SKM-1 treated with dmso at 0.1 percent for 144 hours (cell line): Measurements from ENCODE around the gene MS4A14.
"Not testable (repeated sequence)": the region's sequence is repeated elsewhere in the genome, so short reads cannot be mapped to it uniquely, and the experiment has no call there.

Experiments
- DNase-seq: peaks from one replicate; lab custom pipeline; 2025; ENCODE audit not compliant: unreplicated experiment; lab: John Stamatoyannopoulos, UW

Gene MS4A14

DNA sequence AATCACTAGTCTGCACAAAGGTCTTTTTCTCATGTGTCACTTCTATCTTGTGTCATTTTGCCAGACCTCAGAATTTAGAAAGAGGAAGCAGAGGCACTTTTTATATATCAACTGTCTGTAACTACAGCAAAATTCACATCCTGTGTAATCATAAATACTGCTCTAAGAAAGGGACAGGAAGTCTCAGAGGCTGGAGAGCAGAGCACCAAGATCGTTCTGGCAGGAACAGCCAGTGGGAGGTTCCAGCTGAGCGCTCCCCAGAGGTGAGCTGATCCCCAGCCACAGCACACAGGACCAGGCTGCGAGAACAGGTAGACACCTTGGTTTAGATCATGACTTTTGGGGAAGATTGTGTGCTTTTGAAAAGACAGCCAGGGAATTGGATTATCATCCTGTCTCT is 17.9 kb upstream of the MS4A14 start, which contains the start of gene MS4A7:
Gene MS4A7, plus strand, starts transcription at position 179 of the 400 bp plus-strand sequence. CDS start 4,610 bp downstream, outside the sequence.
- DNase-seq = peak; percentile 68

DNA sequence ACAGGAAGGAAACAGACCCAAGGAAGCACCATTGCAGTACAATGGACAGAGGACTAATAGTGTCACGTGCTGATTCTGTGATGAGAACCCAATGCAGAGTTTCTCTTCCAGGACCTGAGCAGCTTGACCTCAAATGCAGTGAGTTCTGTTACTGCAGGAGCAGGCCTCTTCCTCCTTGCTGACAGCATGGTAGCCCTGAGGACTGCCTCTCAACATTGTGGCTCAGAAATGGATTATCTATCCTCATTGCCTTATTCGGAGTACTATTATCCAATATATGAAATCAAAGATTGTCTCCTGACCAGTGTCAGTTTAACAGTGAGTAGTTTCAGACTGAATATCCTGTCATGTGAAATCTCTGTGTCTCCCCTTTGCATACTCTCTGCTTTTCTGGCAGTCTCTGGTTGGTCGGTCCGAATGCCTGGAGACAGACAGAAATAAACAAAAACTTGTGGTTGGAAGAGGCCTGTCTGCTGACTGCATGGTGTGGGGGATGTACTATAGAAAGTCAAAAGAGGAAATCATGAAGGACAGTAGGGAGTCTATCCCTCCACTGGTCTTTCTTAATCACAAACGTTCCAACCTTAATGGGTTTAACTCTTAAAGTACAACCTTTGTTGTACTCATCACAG is 6.9 kb upstream of the MS4A14 start:
- DNase-seq = peak; percentile 17

DNA sequence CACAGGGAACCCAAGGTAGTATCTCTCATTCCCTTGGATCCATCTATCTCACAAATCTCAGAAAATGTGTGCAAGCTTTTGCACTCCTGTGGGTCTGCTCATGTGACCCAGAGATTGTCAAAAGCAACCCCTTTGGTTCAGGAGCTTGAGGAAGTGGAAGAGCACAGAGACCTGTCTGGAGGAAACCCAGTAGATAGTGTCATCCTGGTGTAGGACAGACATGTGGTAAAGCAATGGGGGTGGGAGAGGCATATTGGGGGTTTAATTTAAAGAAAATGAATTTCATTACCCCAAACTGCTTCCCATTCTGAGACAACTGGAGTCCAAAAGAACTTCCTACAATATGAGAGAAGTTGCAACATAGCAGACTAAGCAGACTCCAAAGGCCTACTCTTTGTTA is 5.8 kb upstream of the MS4A14 start:
- no peak for DNase-seq

DNA sequence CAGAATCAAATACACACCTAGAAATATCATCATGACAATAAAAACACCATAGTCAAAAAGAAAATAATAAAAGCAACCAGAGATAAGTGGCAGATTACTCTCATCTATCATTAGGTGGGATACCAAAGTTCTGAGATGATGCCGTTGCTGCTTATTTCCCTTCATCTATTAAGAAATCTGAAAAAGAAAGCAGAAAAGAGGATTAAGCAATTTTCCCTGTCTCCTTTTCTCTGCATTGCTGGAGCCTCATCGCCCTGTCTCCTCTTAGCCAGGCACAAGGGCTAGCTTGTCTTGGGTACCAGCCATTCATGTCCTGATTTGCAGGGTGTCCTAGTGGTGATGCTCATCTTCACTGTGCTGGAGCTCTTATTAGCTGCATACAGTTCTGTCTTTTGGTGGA is 3.9 kb upstream of the MS4A14 start:
- no peak for DNase-seq

DNA sequence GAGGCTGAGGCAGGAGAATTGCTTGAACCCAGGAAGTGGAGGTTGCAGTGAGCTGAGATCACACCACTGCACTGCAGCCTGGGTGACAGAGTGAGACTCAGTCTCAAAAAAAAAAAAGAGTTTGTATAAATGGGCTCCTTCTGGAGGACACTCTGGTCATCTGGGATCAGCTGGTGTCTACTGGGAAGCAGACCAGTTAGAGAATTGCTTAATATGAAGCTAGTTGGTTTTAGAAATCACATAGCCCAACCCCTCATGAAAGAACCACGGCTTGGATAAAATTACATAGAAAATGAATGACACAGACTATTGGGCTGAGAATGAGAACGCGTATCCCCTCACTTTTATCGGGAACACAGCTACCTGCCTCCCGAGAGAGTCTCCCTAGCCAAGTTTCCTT is 3.2 kb upstream of the MS4A14 start:
- DNase-seq = no peak

DNA sequence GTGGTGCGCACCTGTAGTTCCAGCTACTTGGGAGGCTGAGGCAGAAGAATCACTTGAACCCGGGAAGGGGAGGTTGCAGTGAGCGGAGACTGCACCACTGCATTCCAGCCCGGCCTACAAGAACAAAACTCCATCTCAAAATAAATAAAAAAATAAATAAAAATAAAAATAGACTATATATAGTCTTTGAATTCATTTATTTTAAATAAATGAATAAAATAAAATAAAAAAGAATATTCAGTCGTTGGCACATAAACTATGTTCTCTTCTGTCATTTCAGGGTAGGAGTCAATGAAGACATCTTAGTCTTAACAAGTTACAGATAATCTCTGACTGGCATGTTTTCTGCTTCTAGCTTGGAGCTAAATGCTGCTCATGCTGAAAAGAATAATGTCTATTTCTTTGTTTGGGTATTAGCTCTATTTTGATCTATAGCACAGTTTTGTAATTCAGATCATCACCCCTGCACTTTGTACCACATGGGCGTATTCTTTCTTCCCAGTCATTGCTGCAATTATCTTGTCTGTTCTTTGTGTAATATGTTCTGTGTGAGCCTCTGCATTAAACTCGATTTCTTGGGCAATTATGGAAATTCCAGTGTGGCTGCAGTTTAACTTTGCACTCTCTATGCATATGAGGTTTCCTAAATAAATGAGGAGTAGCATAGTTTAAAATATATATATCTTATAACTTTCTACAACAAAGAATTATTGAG is 1.4 kb upstream of the MS4A14 start:
- DNase-seq = no peak

DNA sequence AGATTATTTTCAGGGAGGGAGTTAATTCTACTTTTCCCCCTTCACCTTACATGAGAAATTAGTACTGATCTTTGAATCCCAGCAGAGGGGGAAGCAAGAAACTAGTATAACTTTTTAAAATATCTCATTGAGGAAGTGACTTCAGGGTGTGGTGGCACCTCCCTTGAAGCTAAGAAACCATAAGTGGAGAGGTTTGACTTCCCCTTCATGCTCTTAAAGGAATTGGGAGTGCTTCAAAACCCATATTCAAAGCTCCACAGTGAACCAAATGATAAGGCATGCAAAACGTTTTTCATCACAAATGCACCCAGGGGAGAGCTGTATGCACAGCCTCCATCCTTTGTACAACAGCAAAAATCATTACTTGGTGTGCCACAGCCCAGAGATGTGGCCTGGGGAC is 540 bp downstream of the MS4A14 start:
- DNase-seq = peak; percentile 58

DNA sequence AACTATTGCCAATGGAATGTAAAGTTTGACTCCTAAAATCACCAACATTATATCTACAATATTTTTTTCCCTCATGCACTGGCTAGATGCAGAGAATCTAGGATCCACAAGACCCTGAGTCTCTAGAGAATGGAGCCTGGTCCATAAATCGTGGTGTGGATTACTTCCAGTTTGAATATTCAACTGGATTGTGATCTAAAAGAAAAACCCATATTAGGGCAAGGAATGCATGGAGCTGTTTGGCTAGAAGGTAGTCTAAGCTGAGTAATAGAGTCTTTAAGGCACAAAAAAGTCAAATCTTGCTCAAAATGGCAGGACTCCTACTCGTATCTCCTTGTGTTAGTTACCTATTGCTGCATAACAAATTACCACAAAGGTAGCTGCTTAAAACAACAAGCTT is 23.8 kb downstream of the MS4A14 start:
- DNase-seq = no peak

DNA sequence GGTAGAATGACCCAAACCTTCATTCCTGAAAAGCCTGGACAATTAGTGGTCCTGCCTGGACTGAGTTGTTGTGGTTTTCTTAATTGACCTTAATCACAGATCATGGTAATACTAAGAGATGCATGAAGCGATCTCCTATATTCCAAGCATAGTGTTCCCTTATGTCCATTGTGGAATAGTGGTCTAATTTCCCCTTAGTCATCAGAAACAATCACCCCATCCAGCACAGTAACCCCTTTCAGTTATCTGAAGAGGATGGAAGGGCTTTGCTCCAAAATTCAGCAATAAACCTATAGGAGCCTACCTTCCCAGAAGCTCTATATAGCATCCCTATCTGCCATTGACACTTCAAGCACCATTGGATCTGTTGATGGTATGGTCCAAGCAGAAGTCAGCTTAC is 26.4 kb downstream of the MS4A14 start:
- DNase-seq = no peak

DNA sequence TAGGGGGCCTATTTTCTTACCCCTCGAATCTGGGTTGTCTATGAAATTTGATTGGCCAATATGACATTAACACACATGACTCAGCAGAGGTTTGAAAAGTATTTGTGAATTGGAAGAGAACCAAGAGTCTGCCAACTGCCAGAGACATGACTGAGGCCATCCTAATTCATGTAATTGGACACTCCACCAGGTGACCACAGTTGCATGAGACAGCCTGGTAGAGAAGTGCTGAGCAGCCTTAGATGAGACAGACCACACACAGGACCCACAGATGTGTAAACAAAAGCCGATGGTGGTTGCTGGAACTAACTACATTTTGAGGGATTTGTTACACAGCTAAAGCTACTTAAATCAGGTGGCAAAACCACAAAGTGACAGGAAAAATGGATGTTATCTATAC is 32.3 kb downstream of the MS4A14 start:
- no peak for DNase-seq

DNA sequence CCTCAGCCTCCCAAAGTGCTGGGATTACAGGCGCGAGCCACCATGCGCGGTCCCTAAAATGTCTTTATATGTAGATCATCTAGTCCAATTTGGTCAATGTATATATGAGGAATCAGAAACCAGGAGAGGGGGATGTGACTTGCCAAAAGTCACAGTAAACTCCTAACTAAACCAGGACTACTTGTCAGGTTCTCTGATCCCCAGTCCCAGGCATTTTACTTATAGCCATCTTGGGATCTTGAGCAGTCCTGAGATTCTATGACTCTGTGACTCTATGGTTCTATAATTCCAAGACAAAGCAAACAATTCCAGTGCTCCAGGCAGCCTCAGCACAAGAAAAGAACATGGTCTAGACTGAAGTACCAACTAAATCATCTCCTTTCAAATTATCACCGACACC is 33.0 kb downstream of the MS4A14 start, which contains the start of gene MS4A5:
Gene MS4A5, plus strand, starts transcription at position 301 of the 400 bp plus-strand sequence. CDS start 103 bp downstream, outside the sequence.
- no peak for DNase-seq

DNA sequence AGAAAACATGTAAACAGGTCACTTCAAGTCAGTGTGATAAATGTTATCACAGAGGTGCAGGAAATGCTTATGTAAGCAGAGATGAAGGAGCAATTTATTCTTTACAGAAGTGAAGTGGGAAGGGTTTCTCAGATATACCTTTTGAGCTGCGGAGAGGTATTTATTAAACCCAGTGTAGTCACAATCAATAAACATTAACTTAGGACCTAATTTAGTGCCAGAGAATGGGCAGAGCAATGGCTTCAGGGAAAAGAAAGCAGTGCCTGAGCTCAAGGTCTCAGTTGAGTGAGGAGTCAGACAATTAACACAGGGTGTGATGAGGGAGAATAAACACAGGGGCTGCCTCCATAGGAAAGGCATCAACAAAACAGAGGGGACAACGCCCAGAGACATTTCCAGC is 35.0 kb downstream of the MS4A14 start:
- DNase-seq = no peak

DNA sequence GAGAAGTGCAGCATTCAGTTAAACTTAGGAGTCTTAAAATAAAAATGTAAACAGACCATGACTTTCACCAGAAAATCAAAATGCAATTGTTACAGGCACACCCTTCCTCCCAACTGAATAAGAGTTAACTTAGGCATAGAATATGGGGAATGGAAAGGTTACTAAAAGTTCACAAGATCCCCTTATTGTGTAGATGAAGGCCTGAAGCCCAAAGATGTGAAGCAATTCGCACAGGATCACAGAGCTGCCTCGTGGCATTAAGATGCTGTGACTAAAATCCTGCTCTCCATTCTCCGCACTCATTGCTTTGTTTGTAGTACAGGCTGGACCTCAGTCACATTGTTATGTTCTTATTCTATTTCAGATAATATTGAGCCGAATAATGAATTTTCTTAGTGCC is 37.1 kb downstream of the MS4A14 start:
- no peak for DNase-seq

DNA sequence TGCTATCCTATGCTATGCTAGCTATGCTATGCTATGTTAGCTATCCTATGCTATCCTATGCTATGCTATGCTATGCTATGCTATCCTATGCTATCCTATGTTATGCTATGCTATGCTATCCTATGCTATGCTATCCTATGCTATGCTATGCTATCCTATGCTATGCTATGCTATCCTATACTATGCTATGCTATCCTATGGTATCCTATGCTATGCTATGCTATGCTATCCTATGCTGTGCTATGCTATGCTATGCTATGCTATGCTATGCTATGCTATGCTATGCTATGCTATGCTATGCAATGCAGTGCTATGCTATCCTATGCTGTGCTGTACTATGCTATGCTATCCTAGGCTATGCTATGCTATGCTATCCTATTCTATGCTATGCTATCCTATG is 50.8 kb downstream of the MS4A14 start:
- DNase-seq = no peak

DNA sequence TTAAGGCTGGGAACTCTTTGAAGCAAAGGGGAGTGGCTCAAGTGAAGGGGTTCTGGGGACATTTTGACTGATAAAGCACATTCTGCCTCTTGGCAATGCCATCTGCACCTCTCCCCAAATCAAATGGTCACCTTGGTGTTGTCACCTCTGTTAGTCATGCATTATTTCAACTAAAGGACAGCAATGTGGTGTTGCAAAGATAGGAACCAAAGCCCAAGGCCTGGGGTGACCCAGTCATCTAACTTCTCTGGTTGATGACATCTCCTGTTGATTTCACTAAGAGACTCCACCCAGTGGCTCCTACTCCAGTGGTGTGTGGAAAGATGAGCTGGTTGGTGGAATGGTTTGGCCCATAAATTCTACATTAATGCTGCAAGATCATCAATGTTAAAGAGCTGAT is 51.6 kb downstream of the MS4A14 start:
- DNase-seq = no peak

DNA sequence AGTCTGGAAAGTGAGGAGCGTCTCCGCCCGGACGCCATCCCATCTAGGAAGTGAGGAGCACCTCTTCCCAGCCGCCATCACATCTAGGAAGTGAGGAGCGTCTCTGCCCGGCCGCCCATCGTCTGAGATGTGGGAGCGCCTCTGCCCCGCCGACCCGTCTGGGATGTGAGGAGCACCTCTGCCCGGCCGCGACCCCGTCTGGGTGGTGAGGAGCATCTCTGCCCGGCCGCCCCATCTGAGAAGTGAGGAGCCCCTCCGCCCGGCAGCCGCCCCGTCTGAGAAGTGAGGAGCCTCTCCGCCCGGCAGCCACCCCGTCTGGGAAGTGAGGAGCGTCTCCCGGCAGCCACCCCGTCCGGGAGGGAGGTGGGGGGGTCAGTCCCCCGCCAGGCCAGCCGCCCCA is 54.9 kb downstream of the MS4A14 start:
- DNase-seq = not testable (repeated sequence)

DNA sequence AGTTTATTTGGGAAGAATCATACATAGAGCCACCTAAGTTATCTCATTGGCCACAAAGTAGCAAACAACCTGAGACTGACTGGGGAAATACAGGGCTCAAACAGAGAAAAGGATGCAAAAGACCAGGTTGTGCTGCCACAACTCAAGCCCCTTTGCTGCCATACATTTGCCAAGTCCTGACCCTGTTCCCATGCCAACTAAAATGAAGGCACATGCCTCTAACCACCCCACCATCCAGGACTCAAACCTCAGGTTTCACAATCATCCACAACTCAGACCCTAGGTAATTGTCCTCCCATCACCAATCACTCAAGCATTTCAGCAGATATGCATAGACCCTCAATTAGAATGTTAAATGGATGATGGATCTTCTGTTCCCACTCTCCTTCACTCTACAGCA is 58.0 kb downstream of the MS4A14 start:
- DNase-seq = no peak

DNA sequence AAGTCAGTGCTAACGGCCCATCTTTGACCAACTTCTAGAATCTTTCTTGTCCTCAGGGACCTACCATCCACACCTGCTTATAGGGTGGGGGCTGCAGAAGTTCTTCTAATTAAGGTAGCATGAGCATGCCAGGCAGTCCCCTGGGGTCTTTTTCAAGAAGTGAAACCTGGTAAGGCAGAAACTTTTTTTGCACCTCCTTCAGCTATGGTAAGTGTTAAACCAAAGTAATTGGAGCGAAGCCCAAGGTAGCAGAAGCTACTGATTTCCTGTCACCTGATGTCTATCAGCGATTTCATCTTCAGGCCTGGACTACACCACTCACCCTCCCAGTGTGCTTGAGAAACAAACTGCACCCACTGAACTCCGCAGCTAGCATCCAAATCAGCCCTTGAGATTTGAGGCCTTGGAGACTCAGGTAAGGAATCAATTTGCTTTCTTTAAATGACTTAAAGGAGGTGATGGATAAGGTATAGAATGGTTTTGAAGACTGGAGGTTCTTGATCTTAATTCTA is 59.3 kb downstream of the MS4A14 start, which contains the start of gene MS4A1:
Gene MS4A1, plus strand, starts transcription at position 317 of the 512 bp plus-strand sequence. CDS start 6,528 bp downstream, outside the sequence.
- DNase-seq = no peak

DNA sequence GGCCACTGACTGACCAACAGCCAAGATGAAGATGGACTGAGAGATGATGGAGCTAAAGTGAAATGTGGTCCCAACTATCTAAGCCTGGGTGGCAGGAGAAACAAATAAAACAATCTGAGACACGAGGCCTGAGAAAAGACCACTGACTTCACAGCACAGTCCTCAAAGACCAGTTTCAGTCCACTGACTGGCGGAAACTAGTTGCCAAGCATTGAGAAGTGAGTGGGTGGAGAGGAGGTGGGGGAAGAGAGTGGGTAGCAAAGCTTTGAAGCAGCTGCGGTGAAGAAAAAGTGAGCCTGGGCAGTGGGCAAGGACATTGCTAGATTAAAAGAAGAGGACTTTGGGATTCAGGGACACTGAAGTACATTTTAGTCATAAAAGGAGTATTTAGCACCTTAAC is 61.3 kb downstream of the MS4A14 start:
- DNase-seq = no peak

DNA sequence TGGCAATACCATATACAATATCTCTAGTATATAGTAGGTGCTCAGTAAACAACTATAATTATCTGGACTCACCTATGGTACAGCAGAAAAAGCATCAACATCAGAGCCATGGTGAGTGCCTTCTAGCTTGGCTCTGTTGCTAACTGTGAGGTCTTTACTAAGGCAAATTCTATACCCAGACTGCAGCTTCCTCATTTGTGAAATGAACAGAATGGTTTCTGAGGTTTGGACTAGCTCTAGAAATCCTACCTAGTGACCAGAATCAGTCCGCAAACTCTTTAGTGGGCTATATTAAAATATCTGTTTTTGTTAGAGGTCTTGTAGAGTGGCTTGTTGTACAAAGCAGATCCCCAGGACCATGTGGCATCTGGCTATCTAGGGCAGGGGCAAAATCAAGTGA is 63.1 kb downstream of the MS4A14 start:
- DNase-seq = no peak
